K562 (cell line): Measurements from ENCODE around the gene WDR64. TPM values are rescaled to one million over a fixed set of nuclear protein-coding genes. Genes with fewer than 3 reads are reported as not detected.

ENCODE experiments used
- ATAC-seq: fragments of 200-7000 bp; cut with Tn5 transposase; 3 replicates; pipeline ENCODE4 v1.9.1; 2020; ENCODE audit warnings: moderate library complexity
- BruUV-seq: library from RNA; stranded (reverse); fragments of 400-500 nt; replicated peaks from 2 replicates; lab custom pipeline; 2021; lab: Mats Ljungman, UMichigan
- CTCF ChIA-PET: fragments of 300-600 bp; formaldehyde crosslinking; extraction: SDS; loops from one replicate; lab custom pipeline; 2021; ENCODE audit warnings: low intra/inter-chr PET ratio; lab: Yijun Ruan, JAX
- POLR2A ChIA-PET: fragments of 300-600, 350-650 bp; sonication (Branson Sonifier 250); formaldehyde crosslinking; extraction: SDS; loops from one replicate; lab custom pipeline; 2021; ENCODE audit warnings: antibody characterized with exemption, inconsistent platforms; lab: Yijun Ruan, JAX
- DNase-seq, 4 experiments: peaks; one replicate each; pipeline versions ENCODE4 v3.0.0 to v3.0.0-alpha.2; 2011 to 2018; ENCODE audit warnings: low spot score in 3 of 4, mixed read lengths in 3 of 4; ENCODE audit errors: extremely low read depth in 1 of 4
- FAIRE-seq: peaks from 2 replicates; lab custom pipeline; 2011; peaks lifted over from hg19 to GRCh38; lab: Jason Lieb, UNC
- H2AFZ ChIP-seq: 2 replicates; pipeline ENCODE4 v1.6.0; 2011; ENCODE audit warnings: low read depth, low read length, control low read depth, inconsistent platforms
- H3K27ac ChIP-seq: fragments of 200-600 bp; 3 replicates; pipeline ENCODE4 v1.8.0; 2011; ENCODE audit warnings: low read depth, mild to moderate bottlenecking, control low read depth, inconsistent platforms, low read length, moderate library complexity, mixed read lengths; ENCODE audit errors: extremely low read depth
- H3K27me3 ChIP-seq, 2 experiments: fragments of 300-600 bp in 1 of 2; 2 replicates in 1 of 2; 3 replicates in 1 of 2; pipeline versions ENCODE4 v1.6.0 to v1.8.0; 2011; ENCODE audit warnings: inconsistent platforms in 2 of 2, low read length in 2 of 2, mild to moderate bottlenecking in 1 of 2, mixed read lengths in 1 of 2, moderate library complexity in 1 of 2; ENCODE audit not compliant: control insufficient read depth in 2 of 2, insufficient read depth in 2 of 2
- H3K36me3 ChIP-seq: fragments of 300-600 bp; 3 replicates; pipeline ENCODE4 v1.8.0; 2011; ENCODE audit warnings: mild to moderate bottlenecking, low read length, inconsistent platforms; ENCODE audit not compliant: control insufficient read depth, insufficient read depth
- H3K4me1 ChIP-seq, 2 experiments: fragments of 200-600 bp in 1 of 2; replicated peaks in 1 of 2; 2 replicates in 1 of 2; 3 replicates in 1 of 2; pipeline versions ENCODE4 v1.5.1 to v1.8.0; 2011; ENCODE audit warnings: inconsistent platforms in 2 of 2, low read length in 2 of 2, mild to moderate bottlenecking in 1 of 2, mixed read lengths in 1 of 2, moderate library complexity in 1 of 2; ENCODE audit not compliant: control insufficient read depth in 2 of 2, insufficient read depth in 2 of 2
- H3K4me2 ChIP-seq: 2 replicates; pipeline ENCODE4 v1.6.1; 2011; ENCODE audit warnings: low read length, control low read depth, inconsistent platforms, mixed read lengths; ENCODE audit not compliant: insufficient read depth
- H3K4me3 ChIP-seq: fragments of 200-600 bp; sonication (generic), shearing (Covaris generic); 2 replicates; pipeline ENCODE4 v1.5.1; 2016; ENCODE audit warnings: control low read depth, inconsistent platforms
- H3K79me2 ChIP-seq: fragments of 200-600 bp; 3 replicates; pipeline ENCODE4 v1.8.0; 2011; ENCODE audit warnings: low read length, inconsistent platforms; ENCODE audit not compliant: control insufficient read depth, insufficient read depth
- H3K9ac ChIP-seq, 2 experiments: 2 replicates each; pipeline versions ENCODE4 v1.6.0 to v1.6.1; 2011; ENCODE audit warnings: low read depth in 2 of 2, low read length in 2 of 2, control low read depth in 1 of 2, inconsistent platforms in 1 of 2, mild to moderate bottlenecking in 1 of 2, mixed read lengths in 1 of 2; ENCODE audit not compliant: insufficient read depth in 1 of 2
- H3K9me1 ChIP-seq: one replicate; pipeline ENCODE4 v1.6.0; 2011; ENCODE audit warnings: inconsistent platforms, mild to moderate bottlenecking, low read length, moderate library complexity; ENCODE audit not compliant: control insufficient read depth, insufficient read depth
- H3K9me3 ChIP-seq: replicated peaks from 2 replicates; pipeline ENCODE4 v1.5.1; 2011; ENCODE audit warnings: low read depth, low read length, inconsistent platforms; ENCODE audit not compliant: control insufficient read depth, insufficient read depth
- H4K20me1 ChIP-seq: replicated peaks from 2 replicates; pipeline ENCODE4 v1.6.1; 2011; ENCODE audit warnings: low read length, inconsistent platforms, mixed read lengths; ENCODE audit not compliant: control insufficient read depth, insufficient read depth
- DDX20 ChIP-seq: fragments of 450-650 bp; IDR thresholded peaks from 2 replicates; pipeline ENCODE4 v1.6.1; 2016; ENCODE audit warnings: missing genetic modification characterization, low read depth, mild to moderate bottlenecking, missing compliant biosample characterization, moderate library complexity
- NFIX ChIP-seq: fragments of 250-450 bp; sonication (Bioruptor Pico); IDR thresholded peaks from 2 replicates; pipeline ENCODE4 v1.4.0; 2020; ENCODE audit warnings: low read depth, mild to moderate bottlenecking, moderate library complexity
- RAD21 ChIP-seq, 2 experiments: fragments of 250-450 bp in 1 of 2; fragments of 450-650 bp in 1 of 2; sonication (Bioruptor Pico) in 1 of 2; formaldehyde crosslinking in 1 of 2; IDR thresholded peaks in 1 of 2; conservative IDR thresholded peaks in 1 of 2; 2 replicates each; pipeline versions ENCODE4 v1.4.0 to v1.8.0; 2020 to 2022; ENCODE audit warnings: mild to moderate bottlenecking in 2 of 2, moderate library complexity in 1 of 2
- RFX7 ChIP-seq: fragments of 250-450 bp; sonication (Bioruptor Pico); IDR thresholded peaks from 2 replicates; pipeline ENCODE4 v1.5.1; 2021; ENCODE audit warnings: mild to moderate bottlenecking
- SMC3 ChIP-seq: conservative IDR thresholded peaks from 2 replicates; pipeline ENCODE4 v1.6.1; 2011; ENCODE audit warnings: low read depth, low read length, improper control_type of control experiment; ENCODE audit not compliant: insufficient read depth
- ZBTB7A ChIP-seq: IDR thresholded peaks from 2 replicates; pipeline ENCODE4 v1.6.1; 2011; ENCODE audit warnings: low read depth, mild to moderate bottlenecking, low read length, moderate library complexity, borderline replicate concordance; ENCODE audit not compliant: control insufficient read depth
- ZKSCAN1 ChIP-seq: fragments of 150-350 bp; IDR thresholded peaks from 2 replicates; pipeline ENCODE4 v1.6.1; 2016; ENCODE audit warnings: low read depth, low read length
- ZNF586 ChIP-seq: fragments of 450-650 bp; formaldehyde crosslinking; conservative IDR thresholded peaks from 2 replicates; pipeline ENCODE4 v1.4.0; 2020; ENCODE audit warnings: mild to moderate bottlenecking, moderate library complexity
- WGBS: fragments of 100-300 bp; shearing (Covaris generic); methylation state at CpG from one replicate; pipeline ENCODE4 v1.1.6; 2016; ENCODE audit warnings: low coverage, mixed read lengths; ENCODE audit not compliant: insufficient coverage; ENCODE audit errors: missing lambda C conversion rate; 5-methylcytosine and 5-hydroxymethylcytosine counted together
- in situ Hi-C: fragments of 300-500 bp; cut with MboI; formaldehyde crosslinking; loops from 4 replicates; pipeline ENCODE4 v1.15.0; 2018; ENCODE audit warnings: inconsistent platforms, mixed read lengths
- intact Hi-C: fragments of 100-400 bp; cut with micrococcal nuclease; formaldehyde crosslinking; loops from 2 replicates; pipeline ENCODE4 v1.14.2; 2022
- polyA plus RNA-seq, 8 experiments: library from polyadenylated mRNA; depleted of rRNA in 4 of 8; stranded (reverse) in 5 of 8; unstranded in 3 of 8; fragments of >200 nt; fragmentation: Nextera tagmentation in 2 of 8; fragmentation: Illumina TruSeq in 1 of 8; extraction: Ambion mirVana in 2 of 8; extraction: Trizol in 1 of 8; gene quantifications; 2 replicates each; pipeline versions ENCODE4 v1.2.1 to v1.2.3, GENCODE V29; 2011 to 2014; ENCODE audit warnings: inconsistent platforms in 1 of 8, missing spikeins in 1 of 8
- total RNA-seq, 7 experiments: library from RNA; depleted of rRNA in 6 of 7; stranded (reverse); fragments of >200 nt in 6 of 7; fragmentation: Illumina TruSeq in 2 of 7; extraction: Trizol in 2 of 7; gene quantifications; 2 replicates each; pipeline versions ENCODE4 v1.2.1 to v1.2.3, GENCODE V29; 2011 to 2021; ENCODE audit warnings: low replicate concordance in 1 of 7
- TF ChIP-seq, protein P1 (sequence below): fragments of 450-650 bp; formaldehyde crosslinking; IDR thresholded peaks from 2 replicates; pipeline ENCODE4 v1.4.0; 2020; ENCODE audit warnings: mild to moderate bottlenecking, moderate library complexity
- TF ChIP-seq, protein P2 (sequence below): fragments of 250-450 bp; sonication (Bioruptor Pico); IDR thresholded peaks from 2 replicates; pipeline ENCODE4 v1.4.0; 2020; ENCODE audit warnings: mild to moderate bottlenecking, moderate library complexity

Gene WDR64
- total and polyA plus RNA-seq, 9 of the 15 experiments (the other 6 are each of a cell fraction or from before 2014, with no cell fraction given): 0.06 to 0.29 (median 0.19) TPM; not detected in 5

DNA sequence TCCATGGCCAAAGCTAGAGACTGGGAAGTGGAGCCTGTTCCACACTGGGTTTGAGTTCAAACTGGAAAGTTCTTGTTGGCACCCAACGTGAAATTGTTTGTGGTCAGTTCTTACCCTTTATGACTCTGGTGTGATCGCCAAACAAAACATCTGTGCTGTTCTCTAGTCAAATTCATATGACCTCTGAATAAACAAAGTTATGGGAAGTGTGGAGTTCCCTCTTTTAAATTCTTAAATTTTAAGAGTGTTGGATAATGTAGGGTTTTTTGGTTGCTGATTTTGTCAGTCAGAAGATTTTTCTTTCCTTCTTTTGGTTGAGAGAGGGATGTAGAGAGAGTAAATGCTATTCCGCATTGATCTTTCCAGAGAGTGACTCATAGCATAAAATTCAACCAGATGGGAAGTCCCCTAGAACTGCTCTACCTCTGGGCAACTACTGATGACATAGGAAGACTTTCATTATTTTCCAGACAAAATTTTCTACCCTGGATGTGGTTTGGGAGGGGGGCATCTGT is 48.3 kb upstream of the WDR64 start (continued):
- TF ChIP-seq, protein P1, sequence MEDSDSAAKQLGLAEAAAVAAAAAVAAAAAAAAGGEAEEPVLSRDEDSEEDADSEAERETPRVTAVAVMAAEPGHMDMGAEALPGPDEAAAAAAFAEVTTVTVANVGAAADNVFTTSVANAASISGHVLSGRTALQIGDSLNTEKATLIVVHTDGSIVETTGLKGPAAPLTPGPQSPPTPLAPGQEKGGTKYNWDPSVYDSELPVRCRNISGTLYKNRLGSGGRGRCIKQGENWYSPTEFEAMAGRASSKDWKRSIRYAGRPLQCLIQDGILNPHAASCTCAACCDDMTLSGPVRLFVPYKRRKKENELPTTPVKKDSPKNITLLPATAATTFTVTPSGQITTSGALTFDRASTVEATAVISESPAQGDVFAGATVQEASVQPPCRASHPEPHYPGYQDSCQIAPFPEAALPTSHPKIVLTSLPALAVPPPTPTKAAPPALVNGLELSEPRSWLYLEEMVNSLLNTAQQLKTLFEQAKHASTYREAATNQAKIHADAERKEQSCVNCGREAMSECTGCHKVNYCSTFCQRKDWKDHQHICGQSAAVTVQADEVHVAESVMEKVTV (CRISPR knock-in tag): no peak
- TF ChIP-seq NFIX (CRISPR knock-in tag): no peak
- TF ChIP-seq ZNF586 (CRISPR knock-in tag): no peak
- TF ChIP-seq, all 486 proteins: peak for 0

DNA sequence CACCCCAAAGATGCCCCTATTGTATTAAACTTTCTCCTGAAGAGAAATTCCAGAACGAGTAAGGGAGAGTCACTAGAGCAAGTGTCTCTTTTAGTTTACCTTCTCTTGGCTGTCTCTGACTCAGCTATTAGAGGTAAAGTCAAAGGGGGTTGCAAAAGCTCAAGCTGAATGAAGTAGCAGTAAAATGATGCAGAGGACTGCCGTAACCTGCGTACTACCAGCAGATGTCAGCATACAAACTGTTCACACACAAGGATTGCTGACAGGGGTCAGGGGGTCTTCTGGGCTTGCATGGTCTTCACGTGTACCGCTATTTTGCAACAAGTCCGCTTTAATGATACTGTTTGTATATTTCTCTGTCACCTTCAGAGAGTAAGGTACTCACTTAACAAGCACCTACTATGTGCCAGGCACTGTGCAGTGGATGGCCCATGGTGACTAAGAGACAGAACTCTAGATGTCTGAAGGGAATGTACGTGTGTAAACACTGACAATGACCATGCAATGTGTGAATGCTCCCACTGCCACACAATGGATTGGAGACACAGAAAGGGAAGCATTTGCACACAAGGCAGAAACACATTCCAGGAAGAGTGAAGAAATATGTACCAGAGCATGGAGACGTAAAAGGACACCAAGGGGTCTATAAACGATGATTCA is 46.8 kb upstream of the WDR64 start:
- ChIA-PET CTCF (no interaction called here), POLR2A (interaction anchor here (0.6 kb wide), 1 partner anchor 12 kb away, joined by 4 read pairs; no protein-coding TSS in a partner anchor)
- Histone ChIP-seq H3K9ac (no peak overlapping the region), H3K9me3 (no peaks in the 10 kb centered on the region), H3K4me1 (peaks cover 3 to 9% of the 10 kb centered on the region in 2 experiments; a peak in 3 of 5 replicates), H2AFZ (no peak overlapping the region), H3K79me2 (no peaks in the 10 kb centered on the region), H3K27ac (no peak overlapping the region), H3K4me2 (no peak overlapping the region), H4K20me1 (no peaks in the 10 kb centered on the region), H3K4me3 (no peak overlapping the region), H3K36me3 (no peaks in the 10 kb centered on the region; the same call in 2 of the 3 replicates), H3K9me1 (no peaks in the 10 kb centered on the region), H3K27me3 (no peaks in the 10 kb centered on the region)
- in situ Hi-C loops: loop anchor here (25.0 kb wide), 1 partner anchor 382 kb away; the partner anchor contains the start of gene MAP1LC3C
- DNase-seq (peak in 2 of 4 experiments; percentile 39 to 44), FAIRE-seq (peak; percentile 40), ATAC-seq (peak; percentile 81)
- WGBS: 42% methylated on average over 9 of the region's 9 CpGs
- BruUV-seq: no TSS peak
- intact Hi-C loops: no loop called here
- peak; percentile 98 for TF ChIP-seq ZKSCAN1
- TF ChIP-seq, protein P2, sequence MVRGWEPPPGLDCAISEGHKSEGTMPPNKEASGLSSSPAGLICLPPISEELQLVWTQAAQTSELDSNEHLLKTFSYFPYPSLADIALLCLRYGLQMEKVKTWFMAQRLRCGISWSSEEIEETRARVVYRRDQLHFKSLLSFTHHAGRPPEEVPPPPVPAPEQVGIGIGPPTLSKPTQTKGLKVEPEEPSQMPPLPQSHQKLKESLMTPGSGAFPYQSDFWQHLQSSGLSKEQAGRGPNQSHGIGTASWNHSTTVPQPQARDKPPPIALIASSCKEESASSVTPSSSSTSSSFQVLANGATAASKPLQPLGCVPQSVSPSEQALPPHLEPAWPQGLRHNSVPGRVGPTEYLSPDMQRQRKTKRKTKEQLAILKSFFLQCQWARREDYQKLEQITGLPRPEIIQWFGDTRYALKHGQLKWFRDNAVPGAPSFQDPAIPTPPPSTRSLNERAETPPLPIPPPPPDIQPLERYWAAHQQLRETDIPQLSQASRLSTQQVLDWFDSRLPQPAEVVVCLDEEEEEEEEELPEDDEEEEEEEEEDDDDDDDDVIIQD (CRISPR knock-in tag): no peak
- no peak for TF ChIP-seq DDX20
- peak; percentile 42; the same call in 1 of the 2 replicates for TF ChIP-seq SMC3
- peak; percentile 72; the same call in 1 of the 2 replicates for TF ChIP-seq ZBTB7A
- peak; percentile 11 to 51; a peak in 2 of 4 replicates for TF ChIP-seq RAD21 (CRISPR knock-in tag; conservative IDR thresholded peaks at IDR 0.05 in 1 of 2, IDR thresholded peaks at IDR 0.05 in 1 of 2)
- TF ChIP-seq RFX7: no peak
